Smooth muscle cell (in vitro differentiated cells): ENCODE results near the gene MPP7. TPM values are rescaled to one million over a fixed set of nuclear protein-coding genes. Genes with fewer than 3 reads are reported as not detected.

Source experiments
- DNase-seq: peaks from one replicate; lab custom pipeline; 2025; ENCODE audit not compliant: unreplicated experiment; lab: John Stamatoyannopoulos, UW
- H2AFZ ChIP-seq: fragments of 200-600 bp; sonication (generic); 2 replicates; pipeline ENCODE4 v1.6.0; 2016; ENCODE audit warnings: antibody characterized with exemption, low read depth, mild to moderate bottlenecking
- H3F3A ChIP-seq: fragments of 200-600 bp; sonication (generic); 2 replicates; pipeline ENCODE4 v1.6.0; 2017; ENCODE audit warnings: antibody characterized with exemption, low read depth
- H3K27ac ChIP-seq: fragments of 200-600 bp; sonication (generic); 2 replicates; pipeline ENCODE4 v1.5.1; 2016; ENCODE audit warnings: low read depth, mild to moderate bottlenecking
- H3K27me3 ChIP-seq: fragments of 200-600 bp; sonication (generic); 2 replicates; pipeline ENCODE4 v1.6.1; 2016; ENCODE audit warnings: low read depth, mild to moderate bottlenecking
- H3K36me3 ChIP-seq: fragments of 200-600 bp; sonication (generic); 2 replicates; pipeline ENCODE4 v1.5.1; 2016; ENCODE audit warnings: low read depth
- H3K4me1 ChIP-seq: fragments of 200-600 bp; sonication (generic); 2 replicates; pipeline ENCODE4 v1.5.1; 2016; ENCODE audit warnings: low read depth
- H3K4me2 ChIP-seq: fragments of 200-600 bp; sonication (generic); 2 replicates; pipeline ENCODE4 v1.6.0; 2016; ENCODE audit warnings: mild to moderate bottlenecking
- H3K4me3 ChIP-seq: fragments of 200-600 bp; sonication (generic); 2 replicates; pipeline ENCODE4 v1.5.1; 2016; ENCODE audit warnings: mild to moderate bottlenecking
- H3K79me2 ChIP-seq: fragments of 200-600 bp; sonication (generic); 2 replicates; pipeline ENCODE4 v1.6.0; 2016; ENCODE audit warnings: low read depth, mild to moderate bottlenecking
- H3K9ac ChIP-seq: fragments of 200-600 bp; sonication (generic); 2 replicates; pipeline ENCODE4 v1.6.0; 2016; ENCODE audit warnings: low read depth
- H3K9me3 ChIP-seq: fragments of 200-600 bp; sonication (generic); replicated peaks from 2 replicates; pipeline ENCODE4 v1.5.1; 2016; ENCODE audit warnings: low read depth
- H4K20me1 ChIP-seq: fragments of 200-600 bp; sonication (generic); 2 replicates; pipeline ENCODE4 v1.6.0; 2016; ENCODE audit warnings: low read depth
- WGBS: methylation state at CpG from one replicate; pipeline ENCODE4 v1.1.7; 2016; ENCODE audit warnings: low lambda C conversion rate; 5-methylcytosine and 5-hydroxymethylcytosine counted together
- polyA plus RNA-seq: library from polyadenylated mRNA; unstranded; fragments of >200 nt; fragmentation: Nextera tagmentation; extraction: Ambion mirVana; gene quantifications from 2 replicates; pipeline ENCODE4 v1.2.1, GENCODE V29; 2016
- total RNA-seq: library from RNA; depleted of rRNA; stranded (reverse); fragments of >200 nt; gene quantifications from 2 replicates; pipeline ENCODE4 v1.2.3, GENCODE V29; 2014
- TF ChIP-seq, protein P1 (sequence below): fragments of 200-600 bp; sonication (generic); IDR thresholded peaks from 2 replicates; pipeline ENCODE4 v1.5.1; 2017; ENCODE audit warnings: borderline replicate concordance, mild to moderate bottlenecking, antibody characterized with exemption; ENCODE audit not compliant: insufficient read depth, poor library complexity, severe bottlenecking

MPP7 gene
- total and polyA plus RNA-seq, 2 experiments from 2014 or later, result 0.80 to 3.4 TPM

DNA sequence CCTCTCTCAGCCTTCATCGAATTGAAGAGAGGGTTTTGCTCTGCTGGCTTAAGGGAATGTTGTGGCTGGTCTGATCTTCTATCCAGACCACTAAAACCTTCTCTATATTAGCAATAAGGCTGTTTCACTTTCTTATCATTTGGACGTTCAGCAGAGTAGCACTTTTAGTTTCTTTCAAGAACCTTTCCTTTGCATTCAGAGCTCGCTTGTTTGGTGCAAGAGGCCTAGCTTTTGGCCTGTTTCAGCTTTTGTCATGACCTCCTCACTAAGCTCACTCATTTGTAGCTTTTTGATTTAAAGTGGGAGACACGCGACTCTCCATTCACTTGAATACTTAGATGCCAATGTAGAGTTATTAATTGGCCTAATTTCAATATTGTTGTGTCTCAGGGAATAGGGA, 3.9 kb downstream of the MPP7 start:
- no peak overlapping the region for H3K27ac ChIP-seq
- H3K27me3 ChIP-seq, result peaks cover 11% of the 10 kb centered on the region
- WGBS, result 92% methylated on average over 5 of the region's 5 CpGs
- no peak overlapping the region for H3K9ac ChIP-seq
- H3K79me2 ChIP-seq, result no peaks in the 10 kb centered on the region
- no peaks in the 10 kb centered on the region for H3K4me1 ChIP-seq
- H4K20me1 ChIP-seq, result no peaks in the 10 kb centered on the region
- no peaks in the 10 kb centered on the region for H3K9me3 ChIP-seq
- H3F3A ChIP-seq, result no peaks in the 10 kb centered on the region
- no peak overlapping the region for H3K4me2 ChIP-seq
- TF ChIP-seq, protein P1, sequence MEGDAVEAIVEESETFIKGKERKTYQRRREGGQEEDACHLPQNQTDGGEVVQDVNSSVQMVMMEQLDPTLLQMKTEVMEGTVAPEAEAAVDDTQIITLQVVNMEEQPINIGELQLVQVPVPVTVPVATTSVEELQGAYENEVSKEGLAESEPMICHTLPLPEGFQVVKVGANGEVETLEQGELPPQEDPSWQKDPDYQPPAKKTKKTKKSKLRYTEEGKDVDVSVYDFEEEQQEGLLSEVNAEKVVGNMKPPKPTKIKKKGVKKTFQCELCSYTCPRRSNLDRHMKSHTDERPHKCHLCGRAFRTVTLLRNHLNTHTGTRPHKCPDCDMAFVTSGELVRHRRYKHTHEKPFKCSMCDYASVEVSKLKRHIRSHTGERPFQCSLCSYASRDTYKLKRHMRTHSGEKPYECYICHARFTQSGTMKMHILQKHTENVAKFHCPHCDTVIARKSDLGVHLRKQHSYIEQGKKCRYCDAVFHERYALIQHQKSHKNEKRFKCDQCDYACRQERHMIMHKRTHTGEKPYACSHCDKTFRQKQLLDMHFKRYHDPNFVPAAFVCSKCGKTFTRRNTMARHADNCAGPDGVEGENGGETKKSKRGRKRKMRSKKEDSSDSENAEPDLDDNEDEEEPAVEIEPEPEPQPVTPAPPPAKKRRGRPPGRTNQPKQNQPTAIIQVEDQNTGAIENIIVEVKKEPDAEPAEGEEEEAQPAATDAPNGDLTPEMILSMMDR, result no peak
- H3K36me3 ChIP-seq, result no peaks in the 10 kb centered on the region
- no peak overlapping the region for H3K4me3 ChIP-seq
- DNase-seq, result no peak
- no peak overlapping the region for H2AFZ ChIP-seq

DNA sequence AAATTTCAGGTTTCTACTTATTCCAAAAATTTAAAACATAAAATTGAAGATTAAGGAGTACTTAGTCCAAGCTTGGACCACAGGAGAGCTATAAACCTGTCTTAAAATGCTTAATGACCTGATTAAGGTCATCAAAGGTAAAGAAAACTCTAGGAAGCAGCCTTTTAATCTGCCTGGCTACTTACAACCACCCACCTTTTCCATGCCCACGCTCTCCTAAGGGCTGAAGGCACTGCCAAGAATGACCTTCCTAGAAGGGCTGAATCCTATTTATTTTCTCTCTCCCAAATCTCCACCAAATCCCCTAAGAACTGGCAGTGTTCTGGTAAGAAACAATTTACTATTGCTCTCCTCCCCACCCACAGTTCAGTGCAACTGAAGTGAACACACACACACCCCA, 6.8 kb downstream of the MPP7 start:
- Histone ChIP-seq H3K9ac (no peak overlapping the region), H3K9me3 (no peaks in the 10 kb centered on the region), H3K79me2 (no peaks in the 10 kb centered on the region), H3K4me1 (peaks cover 7% of the 10 kb centered on the region), H3K27ac (no peak overlapping the region), H3K27me3 (no peaks in the 10 kb centered on the region), H4K20me1 (no peaks in the 10 kb centered on the region), H3F3A (peaks cover 2% of the 10 kb centered on the region), H3K4me2 (no peak overlapping the region), H3K4me3 (no peak overlapping the region), H3K36me3 (no peaks in the 10 kb centered on the region), H2AFZ (no peak overlapping the region)
- 94% methylated on average over 1 of the region's 1 CpG for WGBS
- no peak for DNase-seq
- TF ChIP-seq, protein P1, result no peak

DNA sequence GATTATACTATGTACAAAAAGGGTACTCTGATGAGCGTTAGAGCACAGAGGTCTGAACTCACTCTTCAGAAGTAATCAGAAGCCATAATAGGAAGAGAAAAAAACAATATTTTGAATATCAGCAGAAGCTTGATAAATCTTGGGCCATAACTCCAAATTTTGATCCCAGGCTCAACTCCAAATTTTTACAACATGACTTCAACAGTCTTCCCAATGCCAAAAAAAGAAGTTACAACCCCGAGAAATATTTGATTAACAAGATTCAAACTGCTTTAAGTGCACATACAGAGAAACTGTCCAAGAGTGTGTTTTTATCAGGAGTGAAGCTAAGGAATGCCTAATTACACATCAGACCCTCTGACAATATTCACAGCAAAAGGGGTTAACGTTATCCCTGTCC, 7.5 kb downstream of the MPP7 start:
- Histone ChIP-seq H3K79me2 (no peaks in the 10 kb centered on the region), H2AFZ (no peak overlapping the region), H3K4me3 (no peak overlapping the region), H3K9ac (no peak overlapping the region), H3K4me2 (no peak overlapping the region), H3K27me3 (no peaks in the 10 kb centered on the region), H4K20me1 (no peaks in the 10 kb centered on the region), H3F3A (peaks cover 2% of the 10 kb centered on the region), H3K27ac (no peak overlapping the region), H3K36me3 (no peaks in the 10 kb centered on the region), H3K4me1 (peaks cover 7% of the 10 kb centered on the region), H3K9me3 (no peaks in the 10 kb centered on the region)
- WGBS, result 89% methylated on average over 3 of the region's 3 CpGs
- DNase-seq, result no peak
- TF ChIP-seq, protein P1, result no peak

DNA sequence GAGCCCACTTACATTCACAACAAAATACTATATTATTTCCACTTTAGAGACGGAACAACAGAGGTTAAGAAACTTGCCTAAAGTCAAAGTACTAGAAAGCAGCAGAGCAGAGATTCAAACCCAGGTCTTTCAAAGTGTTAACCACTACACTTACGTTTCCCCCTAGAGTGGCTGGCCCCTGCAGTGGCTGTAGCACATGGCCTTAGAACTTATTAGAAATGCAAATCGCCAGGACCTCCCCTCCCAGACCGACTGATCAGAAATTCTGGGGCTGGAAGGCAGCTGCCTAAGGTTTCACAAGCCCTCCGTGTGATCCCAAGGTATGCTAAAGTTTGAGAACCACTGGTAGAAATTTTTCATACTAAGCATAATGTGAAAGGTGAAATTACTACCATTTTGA, 8.1 kb downstream of the MPP7 start:
- Histone ChIP-seq H3K79me2 (no peaks in the 10 kb centered on the region), H3K27me3 (no peaks in the 10 kb centered on the region), H3K27ac (no peak overlapping the region), H3K9ac (no peak overlapping the region), H2AFZ (no peak overlapping the region), H3K9me3 (no peaks in the 10 kb centered on the region), H4K20me1 (no peaks in the 10 kb centered on the region), H3K36me3 (no peaks in the 10 kb centered on the region), H3K4me2 (no peak overlapping the region), H3K4me1 (peaks cover 7% of the 10 kb centered on the region), H3K4me3 (no peak overlapping the region), H3F3A (peaks cover 2% of the 10 kb centered on the region)
- WGBS, result 40% methylated on average over 5 of the region's 5 CpGs
- TF ChIP-seq, protein P1, result no peak
- no peak for DNase-seq
